GM10847 (cell line): ENCODE data around the gene MSANTD1.

Experiments used
- POLR2A ChIP-seq: IDR thresholded peaks from 2 replicates; pipeline ENCODE4 v1.6.1; 2011; ENCODE audit not compliant: insufficient read length; ENCODE audit errors: extremely low read depth

The MSANTD1 gene

GRCh38 chr4:3211866-3212265, 37.1 kb upstream of the MSANTD1 start:
- no peak for TF ChIP-seq POLR2A

- no peak for TF ChIP-seq POLR2A
Measured at GRCh38 chr4:3212391-3213105, 36.4 kb upstream of the MSANTD1 start.

GRCh38 chr4:3213106-3213425, 35.9 kb upstream of the MSANTD1 start:
- TF ChIP-seq POLR2A, result no peak

- no peak for TF ChIP-seq POLR2A
Measured at GRCh38 chr4:3213661-3214250, 35.2 kb upstream of the MSANTD1 start.

GRCh38 chr4:3215256-3215655, 33.7 kb upstream of the MSANTD1 start:
- no peak for TF ChIP-seq POLR2A

- TF ChIP-seq POLR2A, result no peak
Measured at GRCh38 chr4:3215733-3216132, 33.2 kb upstream of the MSANTD1 start.

- TF ChIP-seq POLR2A, result no peak
Measured at GRCh38 chr4:3217266-3217665, 31.7 kb upstream of the MSANTD1 start.

GRCh38 chr4:3217771-3218170, 31.2 kb upstream of the MSANTD1 start:
- TF ChIP-seq POLR2A, result no peak

GRCh38 chr4:3218824-3219760, 29.9 kb upstream of the MSANTD1 start:
- no peak for TF ChIP-seq POLR2A

GRCh38 chr4:3219761-3220475, 29.0 kb upstream of the MSANTD1 start:
- no peak for TF ChIP-seq POLR2A

GRCh38 chr4:3220476-3221183, 28.3 kb upstream of the MSANTD1 start:
- TF ChIP-seq POLR2A, result no peak

- TF ChIP-seq POLR2A, result no peak
Measured at GRCh38 chr4:3221184-3221494, 27.8 kb upstream of the MSANTD1 start.

- TF ChIP-seq POLR2A, result no peak
Measured at GRCh38 chr4:3221996-3222395, 27.0 kb upstream of the MSANTD1 start.

- TF ChIP-seq POLR2A, result no peak
Measured at GRCh38 chr4:3223346-3223745, 25.6 kb upstream of the MSANTD1 start.
